HuH-7.5 (cell line): ENCODE measurements around the gene SYK.

Experiments used
- DNase-seq: peaks from one replicate; pipeline ENCODE4 v3.0.0; 2011; ENCODE audit warnings: low spot score

The SYK gene

DNA sequence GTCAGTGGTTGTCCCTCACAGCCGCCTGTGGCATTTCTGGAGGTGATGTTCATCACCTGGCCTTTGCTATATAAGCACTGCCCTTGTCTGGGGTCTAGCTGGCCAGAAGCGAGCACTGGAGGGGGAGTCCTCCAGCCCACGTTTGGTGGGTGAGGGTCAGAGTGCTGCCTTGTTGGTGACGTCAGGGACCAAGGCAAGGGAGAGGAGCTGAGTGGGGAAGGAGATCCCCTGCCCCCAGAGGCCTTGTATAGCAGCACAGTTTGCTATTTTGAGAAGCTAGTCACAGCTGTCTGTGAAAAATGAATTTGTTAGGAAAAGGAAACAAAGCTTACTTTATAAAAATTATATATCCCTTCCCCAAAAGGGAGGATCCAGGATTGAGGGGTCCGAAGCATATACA, 49.8 kb downstream of the SYK start:
- DNase-seq: no peak

- no peak for DNase-seq
Measured at GRCh38 chr9:90853945-90854344, 52.3 kb downstream of the SYK start.

DNA sequence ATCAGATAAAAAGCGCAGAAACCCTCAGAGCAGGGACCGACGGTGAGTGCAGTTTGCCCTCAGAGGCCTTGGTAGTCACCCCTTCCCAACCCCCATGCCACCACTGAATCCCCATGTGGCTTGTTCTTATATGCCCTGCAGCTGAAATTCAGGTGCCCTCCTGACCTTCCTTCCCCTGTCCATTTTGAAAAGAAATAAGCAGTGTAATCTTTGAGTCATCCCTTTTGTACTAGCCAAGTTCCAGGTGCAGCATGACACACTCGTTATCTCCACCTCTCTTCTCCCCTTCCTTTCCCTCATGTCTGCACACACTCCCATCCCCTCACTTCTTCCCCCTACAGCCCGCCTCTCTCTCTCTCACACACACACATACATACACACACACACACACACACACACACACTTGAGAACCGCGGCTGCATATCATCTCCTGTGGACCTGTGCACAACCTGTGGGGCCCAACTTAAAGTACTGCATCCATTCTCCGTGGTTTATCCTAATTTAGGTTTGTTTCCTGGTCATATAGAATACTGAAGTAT, 53.1 kb downstream of the SYK start:
- DNase-seq: no peak

GRCh38 chr9:90855208-90855902, 53.7 kb downstream of the SYK start:
- no peak for DNase-seq

GRCh38 chr9:90857091-90857490, 55.5 kb downstream of the SYK start:
- DNase-seq: no peak

GRCh38 chr9:90857855-90858254, 56.2 kb downstream of the SYK start:
- DNase-seq: no peak

- no peak for DNase-seq
Measured at GRCh38 chr9:90858457-90858901, 56.9 kb downstream of the SYK start.

DNA sequence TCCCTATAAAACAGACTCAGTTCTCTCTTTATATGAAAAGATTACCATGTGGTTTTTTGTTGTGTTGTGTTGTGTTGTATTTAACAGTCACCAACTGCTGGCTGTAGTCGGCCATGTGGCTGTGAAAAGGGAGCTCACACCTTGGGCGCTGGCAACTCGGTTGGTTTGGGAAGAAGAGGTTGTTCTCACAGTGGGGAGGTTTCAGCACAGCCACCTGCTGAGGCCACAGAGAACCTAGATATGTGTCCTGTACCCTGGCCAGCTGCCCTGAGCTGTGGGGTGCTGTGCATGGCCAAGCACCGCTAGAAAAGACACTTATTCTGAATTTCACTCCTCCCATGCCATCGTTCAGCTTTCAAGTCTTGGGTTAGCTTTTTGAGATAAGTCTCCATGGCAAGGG, 58.8 kb downstream of the SYK start:
- no peak for DNase-seq

DNA sequence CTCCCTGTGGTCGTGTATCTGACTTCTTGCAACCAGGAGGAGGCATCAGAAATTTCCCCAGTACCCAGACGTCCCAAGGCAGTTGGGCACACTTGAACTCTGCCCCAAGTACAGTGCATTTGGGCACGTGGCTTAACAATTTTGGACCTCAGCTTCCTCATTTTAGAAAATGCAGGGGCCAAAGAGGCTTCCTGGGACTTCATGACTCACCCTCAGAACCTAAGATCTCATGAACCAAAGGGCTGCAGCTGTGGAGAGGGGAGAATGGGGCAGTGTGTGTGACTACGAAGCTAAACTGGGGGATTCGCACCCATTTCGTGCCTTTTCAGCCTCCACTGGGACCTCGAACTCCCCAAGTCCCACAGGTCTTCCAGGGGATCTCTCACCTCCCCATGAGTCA, 59.2 kb downstream of the SYK start:
- no peak for DNase-seq

GRCh38 chr9:90861380-90861779, 59.8 kb downstream of the SYK start:
- no peak for DNase-seq

DNA sequence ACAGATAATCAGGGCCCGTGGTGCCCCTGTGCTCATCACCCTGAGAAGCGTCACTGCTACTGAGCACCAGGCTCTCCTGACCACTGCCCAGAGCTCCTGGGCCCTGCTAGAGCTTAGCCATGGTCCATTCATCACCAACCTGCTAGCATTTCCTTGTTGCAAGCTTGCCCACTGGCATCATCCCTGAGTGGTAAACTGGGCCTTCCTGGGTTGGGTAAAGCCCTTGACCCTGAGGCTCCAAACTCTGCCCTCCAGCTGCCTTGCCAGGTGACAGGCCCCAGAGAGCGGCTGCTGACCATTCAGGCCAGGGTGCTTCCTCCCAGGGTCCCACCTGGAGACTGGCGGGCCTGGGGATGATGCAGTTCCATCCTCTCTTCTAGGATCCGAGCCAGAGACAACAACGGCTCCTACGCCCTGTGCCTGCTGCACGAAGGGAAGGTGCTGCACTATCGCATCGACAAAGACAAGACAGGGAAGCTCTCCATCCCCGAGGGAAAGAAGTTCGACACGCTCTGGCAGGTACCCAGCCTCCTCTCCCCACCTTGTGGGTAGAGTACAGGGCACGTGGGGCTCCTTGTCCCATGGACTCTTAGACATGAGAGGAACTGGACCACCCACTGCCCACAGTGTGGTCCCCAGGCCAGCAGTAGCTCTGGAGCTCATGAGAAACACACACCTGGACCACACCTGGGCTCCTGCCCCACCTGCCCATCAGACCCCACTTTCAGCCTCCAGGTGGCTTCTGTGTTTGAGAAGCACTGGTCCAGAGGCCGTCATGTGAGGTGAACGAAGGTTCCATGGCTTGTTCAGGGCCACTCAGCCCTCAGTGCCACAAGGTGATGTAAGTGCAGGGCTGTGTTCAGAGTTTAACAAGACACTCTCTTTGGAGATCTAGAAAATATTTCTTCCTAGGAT, 60.5 kb downstream of the SYK start:
- DNase-seq: no peak

GRCh38 chr9:90864779-90865178, 63.2 kb downstream of the SYK start:
- DNase-seq: no peak

- DNase-seq: no peak
Measured at GRCh38 chr9:90867101-90867500, 65.5 kb downstream of the SYK start.

- no peak for DNase-seq
Measured at GRCh38 chr9:90868555-90868954, 66.9 kb downstream of the SYK start.

- no peak for DNase-seq
Measured at GRCh38 chr9:90869361-90869760, 67.7 kb downstream of the SYK start.

DNA sequence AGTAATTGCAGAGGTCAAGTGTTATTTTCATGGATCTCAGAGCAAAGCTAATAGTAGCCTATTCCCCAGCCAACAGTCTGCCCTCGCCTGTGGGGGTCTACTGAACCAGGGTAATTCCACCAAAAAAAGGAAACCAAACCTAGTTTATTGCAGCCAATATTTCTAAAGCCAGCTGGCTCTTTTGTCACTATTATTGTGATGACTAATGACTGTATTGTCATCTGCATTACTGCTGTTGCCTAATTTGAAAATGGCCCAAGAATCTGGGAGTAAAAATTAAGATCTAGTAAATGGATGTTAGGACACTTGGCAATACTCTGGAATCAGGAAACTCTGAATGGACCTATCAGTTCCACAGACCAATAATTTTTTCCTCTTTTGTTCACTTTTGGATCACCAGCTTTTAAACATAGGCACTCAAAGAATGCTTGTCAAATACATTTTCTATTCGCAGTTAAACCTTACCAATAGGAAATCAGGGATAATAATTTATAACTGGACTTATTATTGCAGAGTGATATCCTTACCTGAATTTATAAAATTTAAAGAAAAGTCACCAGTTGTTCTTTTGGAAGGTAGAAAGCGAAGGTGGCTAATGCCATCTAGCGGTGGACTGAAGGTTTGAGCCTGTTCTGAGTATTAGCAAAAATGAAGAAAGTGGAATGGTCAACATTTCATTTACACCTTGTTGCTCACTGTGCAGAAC, 69.2 kb downstream of the SYK start:
- DNase-seq: peak; percentile 20

DNA sequence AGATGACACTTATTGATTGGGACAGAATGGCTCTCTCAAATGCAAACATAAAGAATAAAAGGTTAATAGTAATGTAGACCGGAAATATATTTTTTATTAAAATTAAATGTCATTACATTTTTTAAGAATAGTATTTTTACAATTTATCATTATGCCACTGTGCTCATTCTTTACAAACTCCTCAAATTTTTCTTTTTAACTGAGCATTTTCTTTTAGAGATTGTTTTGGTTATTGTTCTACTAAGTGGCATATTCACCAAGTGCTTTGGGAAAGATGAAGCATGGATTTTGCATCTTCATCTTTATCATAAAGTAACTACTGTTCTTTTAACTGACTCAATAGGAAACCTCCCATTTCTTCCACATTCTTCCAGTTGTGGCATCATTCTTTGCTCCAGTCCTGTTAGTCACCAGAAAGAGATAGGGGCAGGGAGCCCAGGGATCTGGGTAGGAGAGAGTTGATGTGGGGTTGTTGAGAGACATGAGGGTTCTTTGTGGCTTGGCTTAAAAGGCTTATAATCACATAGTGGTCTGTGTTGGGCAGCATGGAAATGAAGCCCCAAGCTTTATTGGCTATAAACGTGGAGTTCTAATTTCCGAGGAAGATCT, 69.8 kb downstream of the SYK start:
- no peak for DNase-seq

GRCh38 chr9:90872835-90873294, 71.2 kb downstream of the SYK start:
- DNase-seq: no peak

- no peak for DNase-seq
Measured at GRCh38 chr9:90873422-90873821, 71.8 kb downstream of the SYK start.

DNA sequence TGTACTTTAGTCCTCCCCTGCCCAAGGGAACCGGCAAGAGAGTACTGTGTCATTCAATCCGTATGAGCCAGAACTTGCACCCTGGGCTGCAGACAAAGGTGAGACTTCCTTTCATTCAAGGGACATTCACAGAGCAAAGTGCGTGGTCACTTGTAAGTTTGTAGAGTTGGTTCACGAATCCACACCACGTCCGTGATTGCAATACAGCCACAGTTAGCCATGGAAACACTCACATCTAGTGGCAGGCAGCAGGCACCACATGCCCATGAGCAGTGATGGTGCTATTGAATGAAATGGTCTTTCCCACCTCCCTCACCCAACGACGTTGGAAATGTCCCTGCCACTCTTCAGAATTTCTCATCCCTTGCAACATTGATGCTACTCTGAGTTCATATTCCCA, 72.6 kb downstream of the SYK start:
- DNase-seq: no peak

DNA sequence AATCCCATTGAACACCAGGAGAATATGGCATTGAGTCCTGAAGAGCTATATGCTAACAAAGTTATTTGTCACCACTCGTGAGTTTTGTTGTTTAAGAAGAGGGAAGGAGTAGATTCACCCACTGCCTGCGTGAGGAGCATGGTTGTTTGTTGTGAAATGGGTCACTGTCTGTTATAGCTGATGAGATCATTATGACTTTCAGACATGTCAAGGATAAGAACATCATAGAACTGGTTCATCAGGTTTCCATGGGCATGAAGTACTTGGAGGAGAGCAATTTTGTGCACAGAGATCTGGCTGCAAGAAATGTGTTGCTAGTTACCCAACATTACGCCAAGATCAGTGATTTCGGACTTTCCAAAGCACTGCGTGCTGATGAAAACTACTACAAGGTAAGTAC, 76.9 kb downstream of the SYK start:
- no peak for DNase-seq

DNA sequence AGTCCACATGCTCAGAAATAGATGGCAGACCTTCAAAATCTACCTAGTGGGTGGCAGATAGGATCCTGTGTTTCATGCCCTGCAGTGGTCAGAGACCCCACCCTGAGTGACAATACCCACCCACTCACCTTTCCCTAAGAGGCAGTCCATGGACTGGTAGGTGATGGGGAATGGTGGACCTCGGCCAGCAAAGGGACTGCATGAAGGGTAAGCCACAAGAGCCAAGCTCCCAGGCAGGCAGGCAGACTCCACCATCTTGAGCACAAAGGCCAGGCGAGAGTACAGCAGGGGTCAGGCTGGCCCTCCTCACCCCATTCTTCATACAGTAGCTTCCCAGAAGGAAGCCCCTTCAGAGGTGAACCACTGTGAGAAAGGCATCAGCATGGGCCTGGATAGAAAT, 78.4 kb downstream of the SYK start:
- DNase-seq: no peak
